NB4 (cell line): ENCODE measurements around the gene KAT8.
A peak's percentile ranks its signal among the peaks of the same experiment; 100 is the strongest.
"Not testable (repeated sequence)": the region's sequence is repeated elsewhere in the genome, so short reads cannot be mapped to it uniquely, and the experiment has no call there.

Source experiments
- DNase-seq: peaks from one replicate; pipeline ENCODE4 v3.0.0; 2010; ENCODE audit warnings: low read depth
- H3K4me3 ChIP-seq: one replicate; pipeline ENCODE4 v1.5.1; 2011; ENCODE audit warnings: mild to moderate bottlenecking, low read depth, low read length, moderate library complexity
- MYC ChIP-seq: IDR thresholded peaks from 2 replicates; pipeline ENCODE4 v1.6.1; 2011; ENCODE audit warnings: low read depth, low read length
- POLR2A ChIP-seq: IDR thresholded peaks from 2 replicates; pipeline ENCODE4 v1.6.1; 2011; ENCODE audit warnings: mild to moderate bottlenecking; ENCODE audit not compliant: insufficient read length; ENCODE audit errors: extremely low read depth
- TF ChIP-seq, protein P1 (sequence below): IDR thresholded peaks from one replicate; pipeline ENCODE4 v1.5.1; 2012; ENCODE audit warnings: low read depth, low read length
- TF ChIP-seq, protein P2 (sequence below): IDR thresholded peaks from 2 replicates; pipeline ENCODE4 v1.6.1; 2011; ENCODE audit warnings: low read depth, low read length

Gene KAT8

DNA sequence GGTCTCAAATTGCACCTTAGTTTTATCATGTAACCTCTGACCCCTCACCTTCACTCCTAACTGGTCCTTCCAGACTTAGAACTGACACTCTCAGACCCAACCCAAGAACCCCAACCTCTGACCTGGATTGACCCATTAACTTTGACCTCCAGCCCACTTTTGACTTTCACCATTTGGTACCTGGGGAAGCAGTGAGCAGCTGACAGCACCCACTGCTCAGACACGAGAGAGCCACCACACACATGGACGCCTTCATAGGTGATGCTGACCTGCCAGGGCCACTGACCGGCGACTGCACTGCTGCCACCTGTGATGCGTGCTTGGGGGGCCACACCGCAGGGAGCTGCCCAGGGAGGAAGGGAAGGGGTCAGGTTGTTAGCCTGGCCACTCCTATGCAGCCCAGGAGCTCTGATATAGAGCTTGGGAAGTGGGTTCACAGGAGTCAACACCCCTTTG, 15.6 kb downstream of the KAT8 start:
- DNase-seq: no peak
- TF ChIP-seq POLR2A (no peak), MYC (no peak)
- TF ChIP-seq, protein P1, sequence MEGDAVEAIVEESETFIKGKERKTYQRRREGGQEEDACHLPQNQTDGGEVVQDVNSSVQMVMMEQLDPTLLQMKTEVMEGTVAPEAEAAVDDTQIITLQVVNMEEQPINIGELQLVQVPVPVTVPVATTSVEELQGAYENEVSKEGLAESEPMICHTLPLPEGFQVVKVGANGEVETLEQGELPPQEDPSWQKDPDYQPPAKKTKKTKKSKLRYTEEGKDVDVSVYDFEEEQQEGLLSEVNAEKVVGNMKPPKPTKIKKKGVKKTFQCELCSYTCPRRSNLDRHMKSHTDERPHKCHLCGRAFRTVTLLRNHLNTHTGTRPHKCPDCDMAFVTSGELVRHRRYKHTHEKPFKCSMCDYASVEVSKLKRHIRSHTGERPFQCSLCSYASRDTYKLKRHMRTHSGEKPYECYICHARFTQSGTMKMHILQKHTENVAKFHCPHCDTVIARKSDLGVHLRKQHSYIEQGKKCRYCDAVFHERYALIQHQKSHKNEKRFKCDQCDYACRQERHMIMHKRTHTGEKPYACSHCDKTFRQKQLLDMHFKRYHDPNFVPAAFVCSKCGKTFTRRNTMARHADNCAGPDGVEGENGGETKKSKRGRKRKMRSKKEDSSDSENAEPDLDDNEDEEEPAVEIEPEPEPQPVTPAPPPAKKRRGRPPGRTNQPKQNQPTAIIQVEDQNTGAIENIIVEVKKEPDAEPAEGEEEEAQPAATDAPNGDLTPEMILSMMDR: no peak
- TF ChIP-seq, protein P2, sequence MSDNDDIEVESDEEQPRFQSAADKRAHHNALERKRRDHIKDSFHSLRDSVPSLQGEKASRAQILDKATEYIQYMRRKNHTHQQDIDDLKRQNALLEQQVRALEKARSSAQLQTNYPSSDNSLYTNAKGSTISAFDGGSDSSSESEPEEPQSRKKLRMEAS: no peak
- H3K4me3 ChIP-seq: no peak overlapping the region

DNA sequence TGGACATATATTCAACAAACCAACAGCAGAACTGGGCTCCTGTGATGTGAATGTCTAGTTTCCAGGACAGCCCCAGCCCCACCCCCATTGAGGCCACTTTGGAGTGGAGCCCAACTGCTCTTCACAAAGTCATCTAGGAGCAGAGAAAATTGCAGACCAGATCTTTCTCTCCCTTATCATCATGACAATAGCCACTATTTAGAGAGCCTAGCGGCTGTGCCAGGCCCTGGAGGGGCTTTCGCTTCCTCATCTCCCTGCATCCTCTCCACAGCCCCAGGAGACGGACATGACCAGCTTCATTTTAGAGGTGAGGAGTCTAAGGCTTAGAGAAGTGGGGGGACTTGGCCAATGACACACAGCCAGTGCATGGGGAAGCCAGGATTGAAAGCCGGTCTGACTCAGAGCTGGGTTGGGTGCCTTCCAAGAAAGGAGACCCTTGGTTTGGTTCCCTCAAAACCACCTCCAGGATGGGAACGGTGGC, 16.7 kb downstream of the KAT8 start:
- no peak overlapping the region for H3K4me3 ChIP-seq
- TF ChIP-seq, protein P1: no peak
- TF ChIP-seq, protein P2: no peak
- TF ChIP-seq POLR2A (no peak), MYC (no peak)
- DNase-seq: peak; percentile 32

DNA sequence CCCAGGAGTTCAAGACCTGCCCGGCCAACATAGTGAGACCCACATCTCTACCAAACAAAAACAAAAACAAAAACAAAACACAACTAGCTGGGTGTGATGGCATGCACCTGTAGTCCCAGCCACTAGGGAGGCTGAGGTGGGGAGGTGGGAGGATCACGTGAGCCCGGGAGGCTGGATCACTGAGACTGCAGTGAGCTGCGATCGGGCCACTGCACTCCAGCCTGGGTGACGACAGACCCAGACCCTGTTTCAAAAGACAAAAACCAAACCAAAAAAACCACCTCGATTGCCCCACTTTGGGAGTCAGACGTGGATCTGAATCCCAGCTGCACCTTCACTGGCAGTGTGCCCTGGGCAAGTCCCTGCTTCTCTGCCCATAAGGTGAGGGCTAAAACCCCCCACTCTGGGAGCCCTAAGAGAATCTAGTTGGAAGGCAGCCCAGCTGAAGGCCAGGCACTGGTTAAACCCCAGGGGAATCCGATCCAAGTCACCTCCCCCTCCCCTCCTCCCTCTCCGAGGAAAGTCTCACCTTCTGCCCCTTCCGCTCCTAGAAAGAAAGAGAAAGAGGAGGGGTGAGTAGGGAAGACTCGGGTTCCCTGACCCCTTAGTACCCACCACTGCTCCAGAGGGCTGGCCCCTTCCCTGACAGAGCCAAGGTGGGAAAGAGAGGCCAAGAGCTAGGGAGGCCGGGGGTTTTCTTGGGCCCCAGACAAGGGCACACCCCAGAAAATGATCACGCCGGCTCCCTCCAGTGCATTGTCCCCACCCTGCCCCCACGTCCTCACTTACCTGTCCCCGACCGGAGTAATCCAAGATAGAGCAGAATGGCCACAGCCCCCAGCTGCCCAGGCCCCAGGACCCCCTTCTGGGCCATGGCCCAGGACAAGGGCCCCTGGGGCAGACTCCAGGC, 17.4 kb downstream of the KAT8 start:
- H3K4me3 ChIP-seq: no peak overlapping the region
- TF ChIP-seq POLR2A (no peak), MYC (no peak)
- TF ChIP-seq, protein P1: no peak
- TF ChIP-seq, protein P2: no peak
- DNase-seq: peak; percentile 49

DNA sequence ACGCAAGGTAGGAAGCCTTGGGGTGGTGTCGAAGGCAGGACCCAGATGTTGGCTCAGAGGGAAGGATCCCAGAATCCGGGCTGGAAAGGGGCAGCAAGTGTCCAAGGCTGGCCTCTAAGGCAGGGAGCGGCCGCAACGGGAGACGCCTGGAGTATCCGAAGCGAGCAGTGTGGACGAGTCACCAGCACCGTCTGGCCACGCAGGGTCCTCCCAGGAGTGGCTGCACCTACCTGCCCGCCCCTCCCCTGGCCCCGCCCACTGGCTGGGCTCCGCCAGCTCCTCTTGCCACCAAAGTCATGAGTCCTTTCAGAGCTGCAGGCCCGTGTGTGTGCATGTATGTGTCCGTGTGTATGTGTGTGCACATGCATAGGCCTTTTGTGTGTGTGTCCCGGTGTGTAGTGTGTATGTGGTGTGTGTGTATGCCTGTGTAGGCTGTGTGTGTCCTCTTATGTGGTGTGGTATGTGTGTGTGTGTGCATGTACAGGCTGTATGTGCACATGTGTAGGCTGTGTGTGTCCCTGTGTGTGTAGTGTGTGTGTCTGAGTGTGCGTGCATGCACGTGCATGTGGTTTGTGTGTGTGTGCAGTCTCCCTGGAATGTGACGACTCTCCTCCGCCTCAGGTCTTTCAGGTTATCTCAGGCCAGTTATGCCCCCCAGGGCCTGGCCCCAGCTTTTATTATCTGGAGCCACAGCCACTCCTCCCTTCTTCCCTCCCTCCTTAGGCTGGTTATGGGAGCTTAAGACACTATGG, 18.2 kb downstream of the KAT8 start, which contains the start of gene PRSS8:
Gene PRSS8, minus strand, starts transcription at position 193 of the 752 bp plus-strand sequence. CDS start 229 bp downstream, outside the sequence.
- TF ChIP-seq, protein P2: no peak
- TF ChIP-seq, protein P1: no peak
- TF ChIP-seq POLR2A: no peak
- TF ChIP-seq MYC: no peak
- H3K4me3 ChIP-seq: no peak within 1 kb of the TSS
- no peak for DNase-seq

DNA sequence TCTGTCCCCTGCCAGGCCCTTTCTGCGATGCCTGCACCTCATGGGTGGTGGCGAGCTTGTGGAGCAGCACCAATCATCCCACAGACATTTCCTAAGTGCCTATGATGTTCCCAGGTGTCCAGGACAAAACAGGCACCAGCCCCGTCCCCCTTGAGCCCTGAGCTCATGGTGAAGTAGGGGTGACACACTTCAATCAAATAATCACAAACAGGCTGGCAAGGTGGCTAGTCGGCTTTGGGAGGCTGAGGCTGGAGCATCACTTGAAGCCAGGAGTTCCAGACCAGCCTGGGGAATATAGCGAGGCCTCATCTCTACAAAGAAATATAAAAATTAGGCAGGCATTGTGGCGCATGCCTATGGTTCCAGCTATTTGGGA, 18.8 kb downstream of the KAT8 start:
- TF ChIP-seq, protein P1: no peak
- TF ChIP-seq MYC: no peak
- TF ChIP-seq POLR2A: no peak
- TF ChIP-seq, protein P2: no peak
- no peak for DNase-seq
- H3K4me3 ChIP-seq: no peak overlapping the region

DNA sequence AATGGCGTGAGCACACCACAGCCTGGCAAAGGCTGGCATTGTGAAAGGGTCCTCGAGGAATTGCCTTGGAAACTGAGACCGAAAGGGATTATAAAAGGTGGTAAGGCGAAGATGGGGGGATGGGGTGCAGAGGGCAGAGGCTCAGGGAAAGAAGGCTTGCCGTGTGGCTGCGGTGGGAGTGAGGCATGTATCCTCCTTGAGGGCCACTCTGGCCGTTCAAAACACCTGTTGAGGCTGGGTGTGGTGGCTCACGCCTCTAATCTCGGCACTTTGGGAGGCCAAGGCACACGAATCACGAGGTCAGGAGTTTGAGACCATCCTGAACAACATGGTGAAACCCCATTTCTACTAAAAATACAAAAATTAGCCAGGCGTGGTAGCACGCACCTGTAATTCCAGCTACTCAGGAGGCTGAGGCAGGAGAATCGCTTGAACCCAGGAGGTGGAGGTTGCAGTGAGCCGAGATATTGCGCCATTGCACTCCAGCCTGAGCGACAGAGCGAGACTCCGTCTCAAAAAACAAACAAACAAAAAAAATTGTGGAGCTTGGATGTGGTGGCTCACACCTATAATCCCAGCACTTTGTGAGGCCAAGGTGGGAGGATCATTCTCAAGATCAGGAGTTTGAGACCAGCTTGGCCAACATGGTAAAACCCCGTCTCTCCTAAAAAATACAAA, 19.5 kb downstream of the KAT8 start:
- H3K4me3 ChIP-seq, DNase-seq: not testable (repeated sequence)
